Measurements from ENCODE around the gene FAF1. TPM values are rescaled to one million over a fixed set of nuclear protein-coding genes. Genes with fewer than 3 reads are reported as not detected.

The FAF1 gene
- total and polyA plus RNA-seq, 2 donors (not counting 3 experiments of a cell fraction or from before 2014, with no cell fraction given) = 9.0 to 57.6 TPM

DNA sequence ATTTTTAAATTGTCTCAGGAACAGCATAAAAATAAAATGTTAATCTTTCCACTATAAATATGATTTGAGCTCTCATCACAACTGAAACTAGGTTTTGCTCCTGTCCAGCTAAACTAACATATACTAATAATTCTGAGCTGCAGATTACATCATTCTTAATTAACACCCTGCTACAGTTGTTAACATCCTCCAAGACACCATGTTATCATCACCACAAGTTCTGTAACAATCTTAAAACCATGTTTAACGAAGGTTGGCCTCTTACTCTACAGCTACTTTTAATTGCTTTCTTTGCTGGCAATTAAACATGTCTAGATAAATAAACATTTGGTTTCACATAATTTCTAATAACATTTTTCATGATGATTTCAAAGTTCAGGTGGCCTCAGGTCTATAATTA lies 240.9 kb downstream of the FAF1 start:
- ChIA-PET POLR2A (no interaction called here), CTCF (interaction anchor here (1.2 to 1.3 kb wide), 3 partner anchors 8 to 14 kb away, joined by 3 to 12 read pairs (median 3); no protein-coding TSS in a partner anchor)
- Histone ChIP-seq H3K27me3 (ENCODE audit: control insufficient read depth in 2 of 2, insufficient read depth in 2 of 2, low read length in 2 of 2) (no peaks in the 10 kb centered on the region), H4K20me1 (replicated peaks; ENCODE audit: control insufficient read depth, extremely low read depth, insufficient read depth, low read length) (no peaks in the 10 kb centered on the region), H3K9me1 (replicated peaks; ENCODE audit: control insufficient read depth, extremely low read depth, insufficient read depth, low read length) (no peaks in the 10 kb centered on the region), H3K36me3 (ENCODE audit: control insufficient read depth in 2 of 2, extremely low read depth in 1 of 2, insufficient read depth in 2 of 2, low read length in 2 of 2) (no peaks in the 10 kb centered on the region), H3K4me2 (ENCODE audit: insufficient read depth, low read length) (no peak overlapping the region), H2AFZ (ENCODE audit: low read depth, low read length) (no peak overlapping the region), H3K27ac (ENCODE audit: insufficient read depth, low read depth, low read length) (no peak overlapping the region), H3K9me3 (replicated peaks; ENCODE audit: control insufficient read depth, insufficient read depth, low read length) (no peaks in the 10 kb centered on the region), H3K9ac (replicated peaks; ENCODE audit: extremely low read depth, insufficient read depth, low read length) (no peak overlapping the region), H3K4me1 (ENCODE audit: control insufficient read depth, extremely low read depth, insufficient read depth, low read length) (no peaks in the 10 kb centered on the region), H3K4me3 (replicated peaks in 1 of 3; ENCODE audit: insufficient read depth in 1 of 3, low read depth in 1 of 3, low read length in 3 of 3) (no peak overlapping the region), H3K79me2 (ENCODE audit: control insufficient read depth, insufficient read depth, low read length) (no peaks in the 10 kb centered on the region)
- intact Hi-C loops (cut with micrococcal nuclease) (no loop called here), dilution Hi-C loops (cut with MboI; ENCODE audit: extremely low pct_ligation_motif_present, low sequenced_read_pairs) (no loop called here)
- DNase-seq (ENCODE audit: low read depth, low spot score) = no peak
- BruUV-seq (replicated peaks) = no TSS peak
- no peak for FAIRE-seq
- TF ChIP-seq, protein P1, sequence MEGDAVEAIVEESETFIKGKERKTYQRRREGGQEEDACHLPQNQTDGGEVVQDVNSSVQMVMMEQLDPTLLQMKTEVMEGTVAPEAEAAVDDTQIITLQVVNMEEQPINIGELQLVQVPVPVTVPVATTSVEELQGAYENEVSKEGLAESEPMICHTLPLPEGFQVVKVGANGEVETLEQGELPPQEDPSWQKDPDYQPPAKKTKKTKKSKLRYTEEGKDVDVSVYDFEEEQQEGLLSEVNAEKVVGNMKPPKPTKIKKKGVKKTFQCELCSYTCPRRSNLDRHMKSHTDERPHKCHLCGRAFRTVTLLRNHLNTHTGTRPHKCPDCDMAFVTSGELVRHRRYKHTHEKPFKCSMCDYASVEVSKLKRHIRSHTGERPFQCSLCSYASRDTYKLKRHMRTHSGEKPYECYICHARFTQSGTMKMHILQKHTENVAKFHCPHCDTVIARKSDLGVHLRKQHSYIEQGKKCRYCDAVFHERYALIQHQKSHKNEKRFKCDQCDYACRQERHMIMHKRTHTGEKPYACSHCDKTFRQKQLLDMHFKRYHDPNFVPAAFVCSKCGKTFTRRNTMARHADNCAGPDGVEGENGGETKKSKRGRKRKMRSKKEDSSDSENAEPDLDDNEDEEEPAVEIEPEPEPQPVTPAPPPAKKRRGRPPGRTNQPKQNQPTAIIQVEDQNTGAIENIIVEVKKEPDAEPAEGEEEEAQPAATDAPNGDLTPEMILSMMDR (IDR thresholded peaks at IDR 0.05; ENCODE audit: extremely low read depth in 1 of 2, insufficient read depth in 1 of 2, low read depth in 1 of 2, low read length in 2 of 2) = no peak
- TF ChIP-seq POLR2A (IDR thresholded peaks at IDR 0.05; ENCODE audit: low read depth, low read length) (no peak), GATA2 (IDR thresholded peaks at IDR 0.05; ENCODE audit: insufficient read depth, insufficient read length, low read depth, low read length) (no peak), MYC (IDR thresholded peaks at IDR 0.05; ENCODE audit: low read depth, low read length) (no peak), FOS (IDR thresholded peaks at IDR 0.05; ENCODE audit: borderline replicate concordance, insufficient read depth, low read length) (no peak), EZH2 (IDR thresholded peaks at IDR 0.05; ENCODE audit: borderline replicate concordance, low read depth, low read length, severe bottlenecking) (no peak), POLR2AphosphoS5 (IDR thresholded peaks at IDR 0.05; ENCODE audit: insufficient read depth, low read depth, low read length) (no peak), JUN (IDR thresholded peaks at IDR 0.05; ENCODE audit: borderline replicate concordance, insufficient read depth, insufficient read length, low read depth) (no peak)
- TF ChIP-seq, protein P2, sequence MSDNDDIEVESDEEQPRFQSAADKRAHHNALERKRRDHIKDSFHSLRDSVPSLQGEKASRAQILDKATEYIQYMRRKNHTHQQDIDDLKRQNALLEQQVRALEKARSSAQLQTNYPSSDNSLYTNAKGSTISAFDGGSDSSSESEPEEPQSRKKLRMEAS (IDR thresholded peaks at IDR 0.05; ENCODE audit: insufficient read depth, insufficient read length) = no peak
